NT2/D1 (cell line): ENCODE data around the gene CTAGE9.
A peak's percentile ranks its signal among the peaks of the same experiment; 100 is the strongest.

ENCODE experiments used
- DNase-seq: peaks from one replicate; pipeline ENCODE4 v3.0.0-alpha.2; 2011; ENCODE audit warnings: low read depth, low spot score
- H3K27me3 ChIP-seq: 2 replicates; pipeline ENCODE4 v1.6.0; 2011; ENCODE audit warnings: mild to moderate bottlenecking; ENCODE audit not compliant: insufficient read length, insufficient read depth
- H3K36me3 ChIP-seq: 2 replicates; pipeline ENCODE4 v1.6.1; 2011; ENCODE audit warnings: mild to moderate bottlenecking, low read length, mixed read lengths; ENCODE audit not compliant: insufficient read depth, insufficient read length
- H3K4me1 ChIP-seq: 2 replicates; pipeline ENCODE4 v1.5.1; 2011; ENCODE audit not compliant: insufficient read depth, insufficient read length
- H3K4me3 ChIP-seq: 2 replicates; pipeline ENCODE4 v1.5.1; 2011; ENCODE audit warnings: low read depth; ENCODE audit not compliant: insufficient read length
- H3K9ac ChIP-seq: 2 replicates; pipeline ENCODE4 v1.6.0; 2011; ENCODE audit warnings: low read depth; ENCODE audit not compliant: insufficient read length
- H3K9me3 ChIP-seq: 2 replicates; pipeline ENCODE4 v1.5.1; 2011; ENCODE audit warnings: mild to moderate bottlenecking, low read length; ENCODE audit not compliant: insufficient read depth
- SUZ12 ChIP-seq: IDR thresholded peaks from 2 replicates; pipeline ENCODE4 v1.6.1; 2011; ENCODE audit not compliant: insufficient read length, insufficient read depth; ENCODE audit errors: extremely low read depth
- YY1 ChIP-seq: IDR thresholded peaks from 2 replicates; pipeline ENCODE4 v1.6.1; 2011; ENCODE audit not compliant: insufficient read length, insufficient read depth
- ZNF274 ChIP-seq: IDR thresholded peaks from 2 replicates; pipeline ENCODE4 v1.6.1; 2011; ENCODE audit warnings: mild to moderate bottlenecking, low read depth, low read length

The CTAGE9 gene

GRCh38 chr6:131696956-131697355 lies 13.9 kb downstream of the CTAGE9 start:
- Histone ChIP-seq H3K4me3 (no peak overlapping the region), H3K27me3 (no peaks in the 10 kb centered on the region), H3K36me3 (no peaks in the 10 kb centered on the region), H3K4me1 (no peaks in the 10 kb centered on the region), H3K9ac (no peak overlapping the region), H3K9me3 (no peaks in the 10 kb centered on the region)
- DNase-seq = no peak
- TF ChIP-seq SUZ12 = no peak
- TF ChIP-seq ZNF274 = no peak
- TF ChIP-seq YY1 = no peak

DNA sequence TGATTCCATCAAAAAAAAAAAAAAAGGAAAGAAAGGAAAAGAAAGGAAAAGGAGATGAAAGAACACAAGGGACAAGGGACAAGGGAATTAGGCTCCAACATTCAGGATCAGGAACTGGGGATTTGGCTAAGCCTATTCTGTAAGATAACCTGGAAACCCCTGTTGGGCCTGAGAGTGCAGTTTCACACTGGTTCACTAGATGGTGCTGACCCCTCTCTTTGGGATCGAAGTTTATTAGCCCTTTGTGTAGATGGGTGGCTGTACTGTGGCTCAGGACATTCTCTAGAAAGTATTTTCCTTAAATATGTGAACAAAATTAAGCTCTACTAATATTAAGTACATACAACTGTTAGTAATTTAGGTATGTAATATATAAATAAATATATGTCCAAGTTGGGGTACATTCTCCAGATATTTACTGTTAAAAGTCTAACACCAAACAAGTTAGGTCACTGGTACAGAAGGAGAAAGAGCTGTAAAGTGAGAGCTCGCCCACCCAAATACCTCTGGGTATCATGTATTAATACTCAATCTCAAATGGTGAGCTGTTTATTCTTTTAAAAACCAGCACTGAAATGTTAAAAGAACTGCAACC lies 15.9 kb downstream of the CTAGE9 start:
- Histone ChIP-seq H3K27me3 (no peaks in the 10 kb centered on the region), H3K4me3 (no peak overlapping the region), H3K9ac (no peak overlapping the region), H3K9me3 (no peaks in the 10 kb centered on the region), H3K36me3 (no peaks in the 10 kb centered on the region), H3K4me1 (no peaks in the 10 kb centered on the region)
- peak; percentile 63 for DNase-seq
- no peak for TF ChIP-seq SUZ12
- no peak for TF ChIP-seq ZNF274
- no peak for TF ChIP-seq YY1

DNA sequence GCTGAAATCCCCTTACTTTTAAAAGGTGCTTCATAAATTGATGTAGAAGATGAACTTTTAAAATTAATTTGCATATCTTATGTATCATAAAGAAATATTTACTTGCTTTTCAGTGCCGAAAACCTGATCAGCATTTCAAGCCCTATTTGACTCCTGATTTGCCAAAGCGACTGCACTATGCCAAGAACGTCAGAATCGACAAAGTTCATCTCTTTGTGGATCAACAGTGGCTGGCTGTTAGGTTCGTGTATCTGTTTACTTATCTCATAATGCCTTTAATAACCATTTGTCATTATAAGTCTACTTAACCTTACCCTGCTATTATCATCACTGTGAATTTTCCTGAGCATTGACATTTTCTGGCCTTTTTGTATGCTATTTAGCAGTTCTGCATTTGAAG lies 17.4 kb downstream of the CTAGE9 start:
- Histone ChIP-seq H3K36me3 (no peaks in the 10 kb centered on the region), H3K27me3 (no peaks in the 10 kb centered on the region), H3K9me3 (no peaks in the 10 kb centered on the region), H3K9ac (no peak overlapping the region), H3K4me3 (no peak overlapping the region), H3K4me1 (no peaks in the 10 kb centered on the region)
- TF ChIP-seq SUZ12 = no peak
- no peak for TF ChIP-seq YY1
- no peak for TF ChIP-seq ZNF274
- DNase-seq = no peak

- no peak overlapping the region for H3K4me3 ChIP-seq
- no peaks in the 10 kb centered on the region for H3K27me3 ChIP-seq
- H3K9ac ChIP-seq = no peak overlapping the region
- TF ChIP-seq ZNF274 (no peak), SUZ12 (no peak)
- H3K9me3 ChIP-seq = no peaks in the 10 kb centered on the region
- no peaks in the 10 kb centered on the region for H3K36me3 ChIP-seq
- no peaks in the 10 kb centered on the region for H3K4me1 ChIP-seq
- no peak for DNase-seq
These were observed 18.2 kb downstream of the CTAGE9 start for GRCh38 chr6:131692589-131692988.

- DNase-seq = no peak
- Histone ChIP-seq H3K27me3 (no peaks in the 10 kb centered on the region), H3K9ac (no peak overlapping the region), H3K4me1 (no peaks in the 10 kb centered on the region), H3K4me3 (no peak overlapping the region), H3K9me3 (no peaks in the 10 kb centered on the region), H3K36me3 (no peaks in the 10 kb centered on the region)
- TF ChIP-seq YY1 (no peak), ZNF274 (no peak), SUZ12 (no peak)
These were observed 18.8 kb downstream of the CTAGE9 start for GRCh38 chr6:131692031-131692430.

DNA sequence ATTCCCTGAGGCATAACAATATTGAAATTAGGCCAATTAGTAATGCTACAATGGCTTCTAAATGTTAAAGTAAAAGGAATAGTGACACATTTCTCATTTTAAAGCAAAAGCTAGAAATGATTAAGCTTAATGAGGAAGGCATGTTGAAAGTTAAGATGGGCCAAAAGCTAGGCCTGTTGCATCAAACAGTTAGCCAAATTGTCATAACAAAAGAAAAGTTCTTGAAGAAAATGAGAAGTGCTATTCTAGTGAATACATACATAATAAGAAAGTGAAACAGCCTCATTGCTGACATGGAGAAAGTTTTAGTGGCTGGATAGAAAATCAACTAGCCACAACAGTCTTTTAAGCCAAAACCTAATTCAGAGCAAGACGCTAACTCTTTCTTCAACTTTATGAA lies 22.5 kb downstream of the CTAGE9 start:
- no peak for DNase-seq
- no peak for TF ChIP-seq YY1
- no peaks in the 10 kb centered on the region for H3K27me3 ChIP-seq
- no peaks in the 10 kb centered on the region for H3K36me3 ChIP-seq
- H3K9ac ChIP-seq = no peak overlapping the region
- H3K9me3 ChIP-seq = no peaks in the 10 kb centered on the region
- no peak overlapping the region for H3K4me3 ChIP-seq
- no peaks in the 10 kb centered on the region for H3K4me1 ChIP-seq

- Histone ChIP-seq H3K4me3 (no peak overlapping the region), H3K27me3 (no peaks in the 10 kb centered on the region), H3K4me1 (no peaks in the 10 kb centered on the region), H3K9me3 (no peaks in the 10 kb centered on the region), H3K9ac (no peak overlapping the region), H3K36me3 (no peaks in the 10 kb centered on the region)
- TF ChIP-seq SUZ12 (no peak), YY1 (no peak), ZNF274 (no peak)
- no peak for DNase-seq
These were observed 23.8 kb downstream of the CTAGE9 start for GRCh38 chr6:131687022-131687421.

DNA sequence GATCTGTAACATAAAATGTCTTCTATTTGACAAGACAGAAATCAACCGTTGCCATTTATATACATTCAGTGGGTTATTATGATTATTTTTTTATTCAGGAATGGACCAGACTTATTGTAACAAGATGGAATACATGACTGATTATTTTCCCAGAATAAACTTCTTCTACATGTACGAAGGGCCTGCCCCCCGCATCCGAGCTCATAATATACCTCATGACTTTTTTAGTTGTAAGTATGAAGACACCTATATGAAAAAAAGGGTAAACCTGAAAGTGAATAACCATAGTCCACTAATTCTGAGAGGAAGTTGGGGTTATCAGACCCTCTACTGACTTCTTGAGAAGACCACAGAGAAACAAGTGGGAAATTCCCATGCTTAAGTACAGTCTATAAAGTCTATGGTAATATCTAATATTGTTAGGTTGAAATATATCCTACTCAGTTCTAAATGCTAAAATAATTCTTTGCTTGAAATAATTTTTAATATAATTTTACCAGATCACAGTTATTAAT lies 25.5 kb downstream of the CTAGE9 start:
- no peak overlapping the region for H3K4me3 ChIP-seq
- H3K27me3 ChIP-seq = no peaks in the 10 kb centered on the region
- H3K9me3 ChIP-seq = no peaks in the 10 kb centered on the region
- H3K36me3 ChIP-seq = no peaks in the 10 kb centered on the region
- DNase-seq = no peak
- TF ChIP-seq YY1 = no peak
- TF ChIP-seq SUZ12 = no peak
- no peaks in the 10 kb centered on the region for H3K4me1 ChIP-seq
- no peak overlapping the region for H3K9ac ChIP-seq
